Smooth muscle cell of trachea (primary cell): ENCODE results near the gene SLC7A14. TPM values are rescaled to one million over a fixed set of nuclear protein-coding genes. Genes with fewer than 3 reads are reported as not detected.

ENCODE experiments used
- total RNA-seq: library from RNA; depleted of rRNA; stranded (reverse); fragments of >200 nt; gene quantifications from 2 replicates; pipeline ENCODE4 v1.2.1, GENCODE V29; 2014

Gene SLC7A14
- total RNA-seq, result 3.3 and 7.4 TPM in 2 replicates

GRCh38 chr3:170585937-170586310 lies at the start of gene SLC7A14:
Gene SLC7A14 (minus strand): TSS chr3:170586075. CDS start chr3:170526936, 59,139 bp downstream.

DNA sequence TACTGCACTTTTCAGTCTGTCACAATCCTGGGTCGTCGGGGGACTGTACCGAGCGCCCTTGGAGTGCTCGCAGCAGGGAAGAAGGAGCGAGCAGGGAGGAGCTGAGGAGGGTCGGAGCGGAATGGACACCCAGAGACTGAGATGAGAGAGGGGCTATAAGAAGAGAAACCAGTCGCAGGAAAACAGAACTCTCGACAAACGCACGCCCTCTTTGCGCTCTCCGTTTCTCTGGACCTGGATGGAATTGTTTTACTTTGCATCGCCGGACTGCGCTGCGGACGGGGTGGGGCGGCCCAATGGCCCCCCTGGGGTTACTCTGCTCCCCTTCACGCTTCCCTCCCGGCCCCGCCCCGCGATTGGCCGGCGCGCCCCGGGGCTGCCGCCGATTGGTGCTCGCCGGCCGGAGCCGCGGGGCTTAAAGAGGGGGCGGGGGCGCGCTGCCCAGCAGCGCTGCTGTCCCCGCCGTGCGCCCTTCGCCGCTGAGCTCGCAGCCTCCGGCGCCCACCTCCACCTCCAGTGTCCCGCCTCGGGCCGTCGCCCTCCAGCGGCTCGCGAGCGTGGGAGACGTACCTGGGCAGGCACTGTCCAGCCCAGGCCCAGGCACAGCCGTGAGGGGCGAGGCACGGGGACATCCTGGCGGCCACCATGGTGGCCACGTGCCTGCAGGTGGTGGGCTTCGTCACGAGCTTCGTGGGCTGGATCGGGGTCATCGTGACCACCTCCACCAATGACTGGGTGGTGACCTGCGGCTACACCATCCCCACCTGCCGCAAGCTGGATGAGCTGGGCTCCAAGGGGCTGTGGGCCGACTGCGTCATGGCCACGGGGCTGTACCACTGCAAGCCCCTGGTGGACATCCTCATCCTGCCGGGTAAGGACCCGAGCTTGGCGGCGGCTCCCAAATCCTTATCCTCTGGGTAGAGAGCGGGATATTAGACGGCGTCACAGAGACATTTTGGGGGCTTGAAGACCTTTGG lies 167.2 kb downstream of the SLC7A14 start, which contains the start of gene CLDN11:
Gene CLDN11 (plus strand): TSS at position 447 of the 977 bp plus-strand sequence. CDS start 199 bp downstream, at position 646.

Other genes with a start within 250 kb of the SLC7A14 start
- 30.1 and 36.9 TPM in 2 replicates for gene SKIL, start 228.4 kb downstream of the SLC7A14 start, total RNA-seq
- gene CLDN11, start 167.2 kb downstream of the SLC7A14 start, total RNA-seq, result 211 and 779 TPM in 2 replicates